HT-29 (cell line): ENCODE measurements around the gene CNTROB. TPM values are rescaled to one million over a fixed set of nuclear protein-coding genes. Genes with fewer than 3 reads are reported as not detected.
"Not testable (repeated sequence)": the region's sequence is repeated elsewhere in the genome, so short reads cannot be mapped to it uniquely, and the experiment has no call there.

Experiments
- DNase-seq: peaks from one replicate; pipeline ENCODE4 v3.0.0-alpha.2; 2015; ENCODE audit warnings: low spot score
- total RNA-seq: library from RNA; depleted of rRNA; stranded (reverse); fragments of >200 nt; shearing (Covaris generic); gene quantifications from 2 replicates; pipeline ENCODE4 v1.2.3, GENCODE V29; 2014

CNTROB gene
- total RNA-seq, 1 experiment from 2014 or later = 24.4 TPM

GRCh38 chr17:7940743-7941142 is 8.7 kb downstream of the CNTROB start:
- no peak for DNase-seq

DNA sequence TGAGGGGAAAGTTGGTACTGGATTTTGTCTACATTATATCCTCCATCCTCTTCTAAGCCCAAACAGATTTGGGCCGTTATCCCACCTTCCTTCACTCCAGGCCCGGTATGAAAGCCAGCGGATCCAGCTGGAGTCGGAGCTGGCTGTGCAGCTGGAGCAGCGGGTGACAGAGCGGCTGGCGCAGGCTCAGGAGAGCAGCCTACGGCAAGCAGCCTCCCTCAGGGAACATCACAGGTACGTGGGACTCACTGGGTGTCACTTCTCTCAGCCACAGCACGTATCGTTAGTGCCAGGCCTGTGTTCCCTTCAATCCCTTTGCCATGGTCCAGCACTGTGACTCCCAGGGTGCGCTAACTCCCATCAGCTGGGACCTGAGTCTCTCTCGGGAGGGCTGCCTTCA is 11.3 kb downstream of the CNTROB start:
- DNase-seq = no peak

DNA sequence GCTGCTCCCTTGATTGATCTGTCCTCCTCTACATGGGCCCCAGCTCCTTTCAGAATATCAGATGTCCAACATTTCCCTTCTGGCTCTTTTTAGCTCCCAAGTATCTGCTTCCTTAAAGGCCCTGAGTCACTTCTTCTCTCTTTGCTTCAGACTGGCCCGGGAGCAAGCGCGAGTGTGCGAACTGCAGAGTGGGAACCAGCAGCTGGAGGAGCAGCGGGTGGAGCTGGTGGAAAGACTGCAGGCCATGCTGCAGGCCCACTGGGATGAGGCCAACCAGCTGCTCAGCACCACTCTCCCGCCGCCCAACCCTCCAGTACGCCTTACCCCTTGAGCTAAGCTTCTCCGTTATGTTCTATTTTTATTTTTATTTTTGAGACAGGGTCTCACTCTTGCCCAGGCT is 12.3 kb downstream of the CNTROB start:
- no peak for DNase-seq

- no peak for DNase-seq
Observed at GRCh38 chr17:7945651-7946050, 13.6 kb downstream of the CNTROB start.

DNA sequence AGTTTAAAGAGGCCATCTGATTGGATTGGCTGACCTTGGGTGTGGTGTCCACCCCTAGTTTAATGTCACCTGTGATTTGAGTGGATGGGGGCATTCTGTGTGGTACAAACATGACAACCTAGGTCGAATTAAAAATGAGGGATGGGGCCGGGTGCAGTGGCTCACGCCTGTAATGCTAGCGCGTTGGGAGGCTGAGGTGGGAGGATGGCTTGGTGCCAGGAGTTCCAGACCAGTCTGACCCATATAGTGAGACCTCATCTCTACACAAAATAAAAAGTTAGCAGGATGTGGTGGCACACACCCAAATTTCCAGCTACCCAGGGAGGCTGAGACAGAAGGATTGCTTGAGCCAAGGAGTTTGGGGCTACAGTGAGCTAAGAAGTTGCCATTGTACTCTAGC is 14.4 kb downstream of the CNTROB start:
- DNase-seq = no peak

- no peak for DNase-seq
Observed at GRCh38 chr17:7947651-7948050, 15.6 kb downstream of the CNTROB start.

DNA sequence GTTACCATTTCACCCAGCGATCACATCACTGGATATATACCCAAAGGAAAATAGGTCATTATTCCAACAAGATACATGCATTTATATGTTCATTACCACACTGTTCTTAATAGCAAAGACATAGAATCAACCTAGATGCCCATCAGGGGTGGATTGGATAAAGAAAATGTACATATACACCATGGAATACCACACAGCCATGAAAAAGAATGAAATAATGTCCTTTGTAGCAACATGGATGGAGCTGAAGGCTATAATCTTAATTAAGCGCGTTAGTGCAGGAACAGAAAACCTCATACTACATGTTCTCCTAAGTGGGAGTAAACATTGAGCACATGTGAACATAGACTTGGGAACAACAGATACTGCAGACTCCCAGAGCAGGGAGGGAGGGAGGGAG is 18.6 kb downstream of the CNTROB start:
- DNase-seq = no peak

DNA sequence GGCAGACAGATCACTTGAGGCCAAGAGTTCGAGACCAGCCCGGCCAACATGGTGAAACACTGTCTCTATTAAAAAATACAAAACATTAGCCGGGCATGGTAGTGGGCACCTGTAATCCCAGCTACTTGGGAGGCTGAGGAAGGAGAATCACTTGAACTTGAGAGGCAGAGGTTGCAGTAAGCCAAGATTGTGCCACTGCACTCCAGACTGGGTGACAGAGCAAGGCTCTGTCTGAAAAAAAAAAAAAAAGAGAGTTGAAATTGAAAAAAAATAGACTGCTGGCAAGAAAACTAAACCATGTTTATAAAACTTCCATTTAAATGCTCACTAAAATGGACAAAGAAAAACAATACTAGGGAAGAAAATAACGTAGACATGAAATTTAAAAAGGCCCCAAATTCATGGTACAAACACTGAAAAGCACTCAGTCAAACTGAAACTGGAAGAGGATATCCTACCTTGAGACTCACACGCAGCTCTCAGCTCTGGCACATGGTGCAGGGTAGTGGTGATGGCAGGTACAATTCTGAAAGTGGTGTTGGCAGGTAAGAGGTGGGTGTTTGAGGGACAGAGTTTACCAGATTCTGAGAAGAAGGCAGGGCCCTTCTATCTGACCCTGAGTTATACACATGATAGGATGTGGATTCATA is 19.3 kb downstream of the CNTROB start:
- no peak for DNase-seq

DNA sequence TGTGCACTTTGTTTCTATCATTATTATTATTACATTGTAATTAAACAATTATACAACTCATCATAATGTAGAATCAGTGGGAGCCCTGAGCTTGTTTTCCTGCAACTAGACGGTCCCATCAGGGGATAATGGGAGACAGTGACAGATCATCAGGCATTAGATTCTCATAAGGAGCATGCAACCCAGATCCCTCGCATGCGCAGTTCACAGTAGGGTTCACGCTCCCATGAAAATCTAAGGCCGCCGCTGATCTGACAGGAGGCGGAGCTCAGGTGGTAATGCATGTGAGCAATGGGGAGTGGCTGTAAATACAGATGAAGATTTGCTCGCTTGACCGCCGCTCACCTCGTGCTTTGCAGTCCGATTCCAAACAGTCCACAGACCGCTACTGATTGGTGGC is 21.3 kb downstream of the CNTROB start:
- not testable (repeated sequence) for DNase-seq

GRCh38 chr17:7955414-7956227 is 23.6 kb downstream of the CNTROB start:
- no peak for DNase-seq

GRCh38 chr17:7956228-7956965 is 24.4 kb downstream of the CNTROB start:
- DNase-seq = no peak

GRCh38 chr17:7959503-7960253 is 27.7 kb downstream of the CNTROB start:
- DNase-seq = no peak

DNA sequence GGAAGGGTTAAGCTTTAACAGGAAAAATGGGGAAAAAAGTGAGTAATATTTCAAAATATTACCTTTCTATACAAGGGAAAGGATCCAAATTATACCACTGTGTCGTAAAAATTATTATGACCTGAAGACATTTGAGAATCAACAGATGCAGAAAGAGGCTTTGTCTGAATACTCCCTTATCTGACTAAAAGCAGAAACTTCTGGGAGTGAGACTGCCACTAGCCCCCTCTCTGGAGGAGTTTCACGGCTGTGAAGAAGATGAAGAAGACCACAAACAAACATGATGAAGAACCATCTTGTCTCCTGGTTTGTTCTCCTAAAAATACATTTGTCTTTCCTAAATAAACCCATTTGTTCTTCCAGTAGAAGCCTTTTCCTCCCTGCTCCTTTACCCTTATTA is 29.4 kb downstream of the CNTROB start:
- DNase-seq = no peak

DNA sequence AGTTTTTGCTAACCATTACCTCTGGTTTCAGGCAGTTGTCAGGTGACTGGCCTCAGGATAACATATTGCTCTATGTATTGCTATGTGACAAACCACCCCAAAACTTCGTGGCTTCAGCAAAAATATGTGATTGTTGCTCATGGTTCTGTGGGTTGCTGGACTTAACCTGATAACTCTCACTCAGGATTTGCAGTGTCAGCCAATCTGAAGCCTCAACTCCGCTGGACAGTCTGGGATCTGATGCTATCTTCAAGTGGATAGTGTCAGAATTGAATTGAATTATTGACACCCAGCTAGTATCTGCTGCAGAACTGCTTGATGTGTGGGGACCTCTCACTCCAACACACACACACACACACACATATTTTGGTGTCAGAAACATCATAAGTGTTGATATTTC is 35.7 kb downstream of the CNTROB start:
- no peak for DNase-seq

GRCh38 chr17:7969433-7969832 is 37.4 kb downstream of the CNTROB start:
- DNase-seq = no peak

- DNase-seq = no peak
Observed at GRCh38 chr17:7971651-7972050, 39.6 kb downstream of the CNTROB start.

- DNase-seq = no peak
Observed at GRCh38 chr17:7972131-7972785, 40.3 kb downstream of the CNTROB start.

DNA sequence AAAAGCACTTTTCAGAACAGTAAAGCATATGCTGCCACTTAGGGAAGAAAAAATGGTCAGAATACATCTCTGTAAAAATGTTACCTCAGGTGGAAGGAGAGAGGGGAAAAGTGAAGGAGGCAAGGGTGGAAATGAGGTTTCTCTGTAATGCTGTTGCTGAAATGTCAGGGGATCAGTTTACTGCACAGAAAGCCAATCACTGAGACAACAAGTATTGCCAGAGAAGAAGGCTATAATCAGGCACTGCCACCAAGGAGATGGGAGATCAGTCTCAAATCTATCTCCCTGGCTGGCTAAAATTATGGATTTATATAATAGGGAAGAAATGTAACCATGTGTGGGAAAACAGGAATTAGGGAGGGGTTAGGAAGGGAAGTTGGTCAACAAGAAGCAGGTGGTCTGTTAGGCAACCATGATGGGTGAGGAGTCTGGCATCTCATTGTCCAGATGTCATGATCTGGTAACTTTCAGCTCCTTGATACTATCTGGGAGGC is 42.7 kb downstream of the CNTROB start:
- no peak for DNase-seq

DNA sequence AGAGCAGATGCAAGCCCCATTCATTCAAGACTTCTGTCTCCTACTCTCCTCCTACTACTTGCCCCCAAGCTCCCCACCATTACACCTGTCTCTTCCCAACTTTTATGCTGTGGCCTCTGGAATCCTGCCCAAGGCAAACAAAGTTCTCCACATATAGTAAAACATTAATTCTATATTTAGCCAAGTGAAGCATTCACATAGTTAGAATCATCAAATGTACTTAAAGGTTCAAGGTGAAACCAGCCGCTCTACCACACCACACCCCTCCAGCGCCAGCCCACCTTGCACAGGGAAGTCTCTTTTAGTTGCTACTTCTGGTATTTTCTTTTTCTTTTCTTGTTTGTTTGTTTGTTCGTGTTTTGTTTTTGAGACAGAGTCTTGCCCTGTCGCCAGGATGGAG is 45.0 kb downstream of the CNTROB start:
- no peak for DNase-seq

DNA sequence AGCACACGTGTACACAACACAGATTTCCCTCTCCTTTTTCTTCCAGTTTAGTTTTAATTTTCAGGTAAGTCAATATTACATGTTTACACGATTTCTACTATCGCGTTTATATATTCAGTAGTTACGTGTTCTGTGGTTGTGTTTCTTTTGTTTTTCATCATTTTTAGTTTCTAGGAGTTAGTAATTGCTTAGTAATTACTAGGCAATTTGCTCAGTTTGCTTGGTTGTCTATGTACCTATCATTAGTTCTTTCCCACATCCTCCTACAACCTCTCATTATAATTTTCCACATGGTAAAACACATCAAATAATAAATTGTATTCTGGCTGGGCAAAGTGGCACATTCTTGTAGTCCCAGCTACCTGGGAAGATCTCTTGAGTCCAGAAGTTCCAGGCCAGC is 45.8 kb downstream of the CNTROB start:
- DNase-seq = no peak

GRCh38 chr17:7982173-7982572 is 50.2 kb downstream of the CNTROB start:
- no peak for DNase-seq
